Uterus (tissue), 4 donors: ENCODE data around the gene FIGN. TPM values are rescaled to one million over a fixed set of nuclear protein-coding genes. Genes with fewer than 3 reads are reported as not detected.

Source experiments
- DNase-seq, 2 donors: peaks; one replicate each; pipeline ENCODE4 v3.0.0-alpha.2; 2019 to 2020
- H3K27ac ChIP-seq, 2 donors: fragments of 200-600 bp; sonication (generic); 1 replicate in 1 of 2; 2 replicates in 1 of 2; pipeline ENCODE4 v1.5.1; 2016 to 2018
- H3K27me3 ChIP-seq, 2 donors: fragments of 200-600 bp; sonication (generic); one replicate each; pipeline ENCODE4 v1.5.1; 2018 to 2019; ENCODE audit warnings: control low read depth in 1 of 2
- H3K36me3 ChIP-seq, 2 donors: fragments of 200-600 bp; sonication (generic); one replicate each; pipeline ENCODE4 v1.5.1; 2019; ENCODE audit warnings: control low read depth in 1 of 2
- H3K4me1 ChIP-seq, 2 donors: fragments of 200-600 bp; sonication (generic); one replicate each; pipeline ENCODE4 v1.5.1; 2018 to 2019; ENCODE audit warnings: control low read depth in 1 of 2
- H3K4me3 ChIP-seq, 2 donors: fragments of 200-600 bp; sonication (generic); 1 replicate in 1 of 2; 2 replicates in 1 of 2; pipeline ENCODE4 v1.5.1; 2018 to 2019; ENCODE audit warnings: mild to moderate bottlenecking in 1 of 2
- H3K9me3 ChIP-seq, 2 donors: fragments of 200-600 bp; sonication (generic); one replicate each; pipeline ENCODE4 v1.5.1; 2019; ENCODE audit warnings: control low read depth in 1 of 2
- CTCF ChIP-seq, 4 experiments: fragments of 200-600 bp in 2 of 4; fragments of 450-650 bp in 2 of 4; sonication (generic) in 2 of 4; IDR thresholded peaks; one replicate each; pipeline ENCODE4 v1.5.1; 2016 to 2019; ENCODE audit warnings: antibody characterized with exemption in 4 of 4, mild to moderate bottlenecking in 2 of 4, moderate library complexity in 1 of 4
- POLR2A ChIP-seq, 2 donors: fragments of 450-650 bp; IDR thresholded peaks; one replicate each; pipeline ENCODE4 v1.6.1; 2016; ENCODE audit warnings: antibody characterized with exemption in 2 of 2, mild to moderate bottlenecking in 1 of 2, moderate library complexity in 1 of 2
- intact Hi-C: fragments of 100-400 bp; cut with DNase I; formaldehyde crosslinking; loops from one replicate; pipeline ENCODE4 v1.15.1; 2023; ENCODE audit warnings: low total_unique reads
- total RNA-seq, 4 donors: library from RNA; depleted of rRNA in 3 of 4; stranded (reverse); fragments of >200 nt in 3 of 4; gene quantifications; one replicate each; pipeline versions ENCODE4 v1.1.0 to v1.2.4, GENCODE V29; 2014 to 2023
- donor health status: DM: yes; HTN: yes; CAD: no.

FIGN gene
- total RNA-seq, 4 donors from 2014 or later: 1.8 to 9.8 (median 4.6) TPM

- H3K4me1 ChIP-seq: no peaks in the 10 kb centered on the region
- H3K27ac ChIP-seq: no peak overlapping the region
- TF ChIP-seq POLR2A (IDR thresholded peaks at IDR 0.05) (no peak), CTCF (IDR thresholded peaks at IDR 0.05) (no peak)
- no peaks in the 10 kb centered on the region for H3K36me3 ChIP-seq
- H3K4me3 ChIP-seq: no peak overlapping the region
- no peaks in the 10 kb centered on the region for H3K9me3 ChIP-seq
- H3K27me3 ChIP-seq: no peaks in the 10 kb centered on the region
- DNase-seq: no peak
- intact Hi-C loops: no loop called here
These were observed 91.6 kb downstream of the FIGN start for GRCh38 chr2:163644238-163644637.

GRCh38 chr2:163641986-163642385, 93.8 kb downstream of the FIGN start:
- DNase-seq: no peak
- Histone ChIP-seq H3K36me3 (no peaks in the 10 kb centered on the region), H3K4me3 (no peak overlapping the region), H3K4me1 (no peaks in the 10 kb centered on the region), H3K27me3 (no peaks in the 10 kb centered on the region), H3K9me3 (no peaks in the 10 kb centered on the region), H3K27ac (no peak overlapping the region)
- intact Hi-C loops: no loop called here
- no peak for TF ChIP-seq POLR2A (IDR thresholded peaks at IDR 0.05)
- TF ChIP-seq CTCF (IDR thresholded peaks at IDR 0.05): no peak

- Histone ChIP-seq H3K4me3 (no peak overlapping the region), H3K27ac (no peak overlapping the region), H3K36me3 (no peaks in the 10 kb centered on the region), H3K4me1 (no peaks in the 10 kb centered on the region), H3K27me3 (no peaks in the 10 kb centered on the region), H3K9me3 (no peaks in the 10 kb centered on the region)
- DNase-seq: no peak
- no peak for TF ChIP-seq CTCF (IDR thresholded peaks at IDR 0.05)
- no peak for TF ChIP-seq POLR2A (IDR thresholded peaks at IDR 0.05)
- intact Hi-C loops: no loop called here
These were observed 95.1 kb downstream of the FIGN start for GRCh38 chr2:163640542-163641193.

- no peak for DNase-seq
- no peaks in the 10 kb centered on the region for H3K27me3 ChIP-seq
- intact Hi-C loops: no loop called here
- no peaks in the 10 kb centered on the region for H3K36me3 ChIP-seq
- TF ChIP-seq CTCF (IDR thresholded peaks at IDR 0.05): no peak
- TF ChIP-seq POLR2A (IDR thresholded peaks at IDR 0.05): no peak
- H3K4me3 ChIP-seq: no peak overlapping the region
- H3K9me3 ChIP-seq: no peaks in the 10 kb centered on the region
- no peak overlapping the region for H3K27ac ChIP-seq
- H3K4me1 ChIP-seq: no peaks in the 10 kb centered on the region
These were observed 97.9 kb downstream of the FIGN start for GRCh38 chr2:163637871-163638270.

GRCh38 chr2:163633291-163633690, 102.5 kb downstream of the FIGN start:
- no peak overlapping the region for H3K27ac ChIP-seq
- no peak overlapping the region for H3K4me3 ChIP-seq
- H3K27me3 ChIP-seq: no peaks in the 10 kb centered on the region
- TF ChIP-seq CTCF (IDR thresholded peaks at IDR 0.05): no peak
- no peak for TF ChIP-seq POLR2A (IDR thresholded peaks at IDR 0.05)
- no peak for DNase-seq
- H3K36me3 ChIP-seq: no peaks in the 10 kb centered on the region
- no peaks in the 10 kb centered on the region for H3K9me3 ChIP-seq
- intact Hi-C loops: no loop called here
- no peaks in the 10 kb centered on the region for H3K4me1 ChIP-seq
